GM18951 (cell line): Measurements from ENCODE around the gene CLC.
A peak's percentile ranks its signal among the peaks of the same experiment; 100 is the strongest.
"Not testable (repeated sequence)": the region's sequence is repeated elsewhere in the genome, so short reads cannot be mapped to it uniquely, and the experiment has no call there.

Source experiments
- POLR2A ChIP-seq: IDR thresholded peaks from 4 replicates; pipeline ENCODE4 v1.6.1; 2011; ENCODE audit warnings: mild to moderate bottlenecking; ENCODE audit not compliant: insufficient read length, insufficient read depth; ENCODE audit errors: extremely low read depth
- in situ Hi-C: fragments of 300-500 bp; cut with MboI; formaldehyde crosslinking; loops from one replicate; pipeline ENCODE4 v1.12.0; 2022; ENCODE audit warnings: low sequenced_read_pairs, mixed read lengths, inconsistent platforms; ENCODE audit not compliant: unreplicated experiment

Gene CLC

GRCh38 chr19:39709026-39709872, 28.6 kb downstream of the CLC start:
- no peak for TF ChIP-seq POLR2A
- in situ Hi-C loops = no loop called here

- TF ChIP-seq POLR2A = no peak
- in situ Hi-C loops = no loop called here
Observed at GRCh38 chr19:39708594-39708993, 29.2 kb downstream of the CLC start.

- in situ Hi-C loops = no loop called here
Observed at GRCh38 chr19:39705578-39706188, 32.1 kb downstream of the CLC start.

DNA sequence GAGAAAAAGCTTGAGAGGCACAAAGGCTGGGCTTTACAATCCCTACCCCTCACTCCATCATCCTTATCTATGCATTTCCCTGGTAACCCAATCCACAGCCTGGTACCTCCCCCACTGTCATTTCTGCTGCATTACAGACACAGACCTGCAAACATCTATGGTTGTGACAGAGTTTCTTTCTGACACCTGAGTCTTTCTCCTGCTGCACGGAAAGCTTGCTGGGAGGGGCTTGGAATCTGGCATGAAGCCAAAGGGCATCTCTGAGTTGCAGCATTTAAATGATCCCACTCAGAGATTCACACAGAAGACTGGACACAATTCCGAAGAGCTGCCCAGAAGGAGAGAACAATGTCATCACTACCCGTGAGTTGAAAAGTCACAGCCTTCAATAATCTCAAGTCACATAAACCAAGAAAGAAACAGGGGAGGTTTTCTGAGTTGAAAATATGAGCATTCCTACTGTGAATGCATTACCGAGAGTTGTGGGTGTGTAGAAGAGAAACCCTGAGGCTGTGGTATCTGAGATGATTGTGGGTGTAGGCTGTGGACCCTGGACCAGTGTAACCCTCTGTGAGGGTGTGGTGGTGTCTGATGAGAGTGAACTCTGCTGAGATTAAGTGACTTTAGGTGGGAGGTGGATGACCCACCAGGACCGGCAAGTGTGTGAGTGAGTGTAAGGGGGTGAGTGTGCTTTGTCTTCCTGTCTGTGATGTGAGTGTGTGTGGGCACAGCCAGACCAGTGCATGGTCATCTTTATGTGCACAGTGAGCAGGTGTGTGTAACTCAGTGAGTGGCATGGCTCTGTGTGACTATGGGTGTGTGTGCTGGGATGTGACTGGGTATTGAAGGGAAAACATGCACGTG, 33.4 kb downstream of the CLC start, which contains the start of gene LGALS14:
Gene LGALS14 (plus strand): TSS at position 301 of the 864 bp plus-strand sequence. CDS start 48 bp downstream, at position 349.
- in situ Hi-C loops = no loop called here
- TF ChIP-seq POLR2A = peak; percentile 15

More at GRCh38 chr19:39705578-39706188, 32.1 kb downstream of the CLC start:
- TF ChIP-seq POLR2A = no peak

GRCh38 chr19:39701291-39701690, 36.5 kb downstream of the CLC start:
- in situ Hi-C loops = no loop called here
- TF ChIP-seq POLR2A = no peak

GRCh38 chr19:39698535-39698934, 39.3 kb downstream of the CLC start:
- no peak for TF ChIP-seq POLR2A
- in situ Hi-C loops = no loop called here

- in situ Hi-C loops = no loop called here
- no peak for TF ChIP-seq POLR2A
Observed at GRCh38 chr19:39696387-39696786, 41.4 kb downstream of the CLC start.

DNA sequence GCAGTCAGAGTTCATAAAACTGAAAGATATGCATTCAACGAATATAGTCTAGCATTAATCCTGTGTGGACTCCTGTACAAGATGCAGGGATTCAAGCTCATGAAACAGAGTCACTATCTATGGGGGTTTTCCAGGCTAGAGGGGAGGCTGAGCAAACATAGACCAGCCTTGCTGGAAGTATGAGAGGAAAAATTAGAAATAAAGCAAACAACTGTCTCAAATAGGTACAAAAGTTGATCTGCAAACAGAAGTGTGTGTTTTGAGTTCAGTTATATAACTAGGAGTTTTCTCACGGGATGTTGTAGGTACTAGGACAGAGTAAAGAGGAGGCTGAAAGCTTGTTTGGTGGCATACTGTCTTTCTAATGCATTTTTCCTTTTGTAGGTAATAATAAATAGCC, 42.1 kb downstream of the CLC start:
- in situ Hi-C loops = no loop called here
- TF ChIP-seq POLR2A = no peak

DNA sequence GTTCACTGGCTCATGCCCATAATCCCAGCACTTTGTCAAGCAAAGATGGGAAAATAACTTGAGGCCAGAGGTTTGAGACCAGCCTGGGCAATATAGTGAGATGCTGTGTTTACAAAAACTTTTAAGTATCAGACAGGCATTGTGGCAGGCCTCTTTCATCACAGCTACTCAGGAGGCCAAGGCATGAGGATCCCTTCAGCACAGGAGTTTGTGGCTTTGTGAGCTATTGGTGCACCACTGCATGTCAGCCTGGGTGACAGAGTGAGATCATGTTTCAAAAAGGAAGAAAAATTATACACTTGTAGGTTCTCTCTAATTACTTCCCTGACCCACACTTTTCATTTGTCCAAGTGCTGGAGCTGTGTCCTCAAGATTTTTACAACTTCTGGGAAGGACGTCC, 45.0 kb downstream of the CLC start:
- in situ Hi-C loops = no loop called here
- TF ChIP-seq POLR2A = no peak

DNA sequence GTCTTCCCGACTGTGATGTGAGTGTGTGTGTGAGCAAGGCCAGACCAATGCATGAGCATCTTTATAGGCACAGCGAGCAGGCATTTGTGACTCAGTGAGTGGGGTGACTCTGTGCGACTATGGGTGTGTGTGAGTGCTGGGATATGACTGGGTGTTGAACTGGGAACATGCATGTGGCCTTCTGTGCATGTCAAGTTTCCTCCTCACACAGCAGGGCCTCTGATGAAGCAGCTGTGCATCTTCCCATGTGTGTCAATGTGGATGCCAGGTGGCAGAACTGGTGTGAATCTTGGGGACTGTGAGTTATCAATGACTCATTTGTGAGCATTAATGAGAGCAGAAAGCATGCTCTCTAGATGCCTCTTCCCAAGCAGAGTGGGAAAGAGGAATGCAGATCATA, 45.7 kb downstream of the CLC start:
- in situ Hi-C loops = no loop called here
- no peak for TF ChIP-seq POLR2A

DNA sequence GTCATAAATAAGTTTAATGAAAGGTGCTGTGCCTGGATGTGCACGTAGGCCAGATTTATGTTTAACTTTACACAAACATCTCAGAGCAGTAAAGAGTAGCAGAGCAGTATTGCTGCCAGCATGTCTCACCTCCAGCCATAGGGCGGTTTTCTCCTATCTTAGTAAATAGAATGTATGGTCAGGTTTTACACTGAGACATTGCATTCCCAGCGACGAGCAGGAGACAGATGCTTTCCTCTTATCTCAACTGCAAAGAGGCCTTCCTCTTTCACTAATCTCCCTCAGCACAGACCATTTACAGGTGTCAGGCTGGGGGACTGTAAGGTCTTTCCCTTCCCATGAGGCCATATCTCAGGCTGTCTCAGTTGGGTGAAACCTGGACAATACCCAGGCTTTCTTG, 49.2 kb downstream of the CLC start:
- in situ Hi-C loops = not testable (repeated sequence)

DNA sequence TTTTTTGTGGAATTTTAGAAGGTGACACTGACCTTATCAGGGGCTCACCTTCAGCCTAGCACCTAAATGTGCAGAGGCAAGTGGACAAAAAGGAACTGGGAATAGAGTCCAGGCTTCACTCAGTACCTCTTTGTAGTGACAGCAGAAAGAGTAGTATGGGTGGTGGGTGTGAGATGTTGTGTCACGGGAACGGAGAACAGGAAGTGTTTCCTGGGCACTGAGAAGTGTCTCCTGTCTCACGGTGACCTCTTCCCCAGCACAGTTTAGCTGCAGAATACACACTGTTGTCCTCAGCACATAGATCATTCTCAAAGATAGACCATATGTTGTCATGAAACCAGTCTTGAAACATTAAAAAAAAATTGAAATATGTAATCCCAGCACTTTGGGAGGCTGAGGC, 51.1 kb downstream of the CLC start:
- no peak for TF ChIP-seq POLR2A
- in situ Hi-C loops = no loop called here

DNA sequence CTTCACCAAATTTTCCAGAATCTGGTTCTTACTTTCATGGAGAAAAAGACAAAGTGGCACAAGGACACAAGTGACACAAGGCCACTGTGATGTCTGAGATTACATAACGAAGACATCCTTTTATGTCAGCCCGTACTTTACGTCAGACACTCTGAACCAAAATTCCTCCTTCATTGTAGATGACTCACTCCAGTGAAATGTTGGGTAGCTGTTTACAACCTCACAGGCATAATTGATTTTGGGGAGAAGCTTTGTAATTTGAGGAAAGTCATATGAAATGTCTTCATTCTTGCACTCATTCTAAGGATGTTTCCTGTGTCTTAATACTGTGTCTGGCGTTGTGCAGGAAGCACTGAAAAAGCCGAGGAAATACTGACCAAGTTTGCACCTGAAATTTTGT, 53.6 kb downstream of the CLC start:
- in situ Hi-C loops = no loop called here
- TF ChIP-seq POLR2A = no peak
